Mesothelial cell of epicardium (in vitro differentiated cells): ENCODE measurements around the gene SPSB2. TPM values are rescaled to one million over a fixed set of nuclear protein-coding genes. Genes with fewer than 3 reads are reported as not detected.
"Not testable (repeated sequence)": the region's sequence is repeated elsewhere in the genome, so short reads cannot be mapped to it uniquely, and the experiment has no call there.

ENCODE experiments used
- DNase-seq, 2 experiments: peaks; one replicate each; pipeline ENCODE4 v3.0.0; 2021; ENCODE audit warnings: low spot score in 2 of 2; ENCODE audit not compliant: unreplicated experiment in 2 of 2
- H3K27ac Mint-ChIP-seq: 2 replicates; pipeline ENCODE4 v1.8.0; 2021; ENCODE audit warnings: mixed read lengths
- H3K27me3 Mint-ChIP-seq: 2 replicates; pipeline ENCODE4 v1.8.0; 2021; ENCODE audit warnings: low read depth, mixed read lengths
- H3K36me3 Mint-ChIP-seq: 2 replicates; pipeline ENCODE4 v1.8.0; 2021; ENCODE audit warnings: mixed read lengths
- H3K4me1 Mint-ChIP-seq: 2 replicates; pipeline ENCODE4 v1.8.0; 2021; ENCODE audit warnings: mixed read lengths
- H3K4me3 Mint-ChIP-seq: 2 replicates; pipeline ENCODE4 v1.8.0; 2021; ENCODE audit warnings: mild to moderate bottlenecking, moderate library complexity, mixed read lengths
- H3K9me3 Mint-ChIP-seq: 2 replicates; pipeline ENCODE4 v1.8.0; 2021; ENCODE audit warnings: mixed read lengths
- CTCF ChIP-seq: fragments of 200-600 bp; sonication (generic); IDR thresholded peaks from one replicate; pipeline ENCODE4 v1.5.0; 2021; ENCODE audit warnings: antibody characterized with exemption; ENCODE audit not compliant: unreplicated experiment
- total RNA-seq: library from RNA; stranded (reverse); gene quantifications from 3 replicates; pipeline ENCODE4 v1.2.1, GENCODE V29; 2021

The SPSB2 gene
- total RNA-seq, 1 donor from 2014 or later: 2.9 TPM

- no peak for TF ChIP-seq CTCF
- DNase-seq: no peak
- H3K27me3 Mint-ChIP-seq: no peaks in the 10 kb centered on the region
- peak overlapping the region; percentile 96 for H3K27ac Mint-ChIP-seq
- peaks cover 11% of the 10 kb centered on the region for H3K4me1 Mint-ChIP-seq
- H3K4me3 Mint-ChIP-seq: peak overlapping the region; percentile 70
- no peaks in the 10 kb centered on the region for H3K9me3 Mint-ChIP-seq
- H3K36me3 Mint-ChIP-seq: no peaks in the 10 kb centered on the region
These were observed 18.5 kb upstream of the SPSB2 start for GRCh38 chr12:6891646-6892001.

GRCh38 chr12:6890789-6891645, 17.9 kb upstream of the SPSB2 start:
- peak; percentile 83 for TF ChIP-seq CTCF
- H3K36me3 Mint-ChIP-seq: no peaks in the 10 kb centered on the region
- no peaks in the 10 kb centered on the region for H3K9me3 Mint-ChIP-seq
- peaks cover 14% of the 10 kb centered on the region for H3K4me1 Mint-ChIP-seq
- no peaks in the 10 kb centered on the region for H3K27me3 Mint-ChIP-seq
- peak overlapping the region; percentile 70 for H3K4me3 Mint-ChIP-seq
- DNase-seq: peak; percentile 99 to 100
- peak overlapping the region; percentile 96 for H3K27ac Mint-ChIP-seq

- Mint-ChIP-seq H3K27ac (peak overlapping the region; percentile 96), H3K4me3 (peak overlapping the region; percentile 70), H3K4me1 (peaks cover 20% of the 10 kb centered on the region)
- not testable (repeated sequence) for DNase-seq, H3K27me3 Mint-ChIP-seq, H3K36me3 Mint-ChIP-seq, H3K9me3 Mint-ChIP-seq
These were observed 16.9 kb upstream of the SPSB2 start for GRCh38 chr12:6889775-6890573.

- H3K4me1 Mint-ChIP-seq: peaks cover 20% of the 10 kb centered on the region
- DNase-seq, H3K9me3 Mint-ChIP-seq, H3K36me3 Mint-ChIP-seq, H3K27ac Mint-ChIP-seq, H3K4me3 Mint-ChIP-seq, H3K27me3 Mint-ChIP-seq: not testable (repeated sequence)
These were observed 15.7 kb upstream of the SPSB2 start for GRCh38 chr12:6888794-6889193.

- Mint-ChIP-seq H3K9me3 (no peaks in the 10 kb centered on the region), H3K4me1 (peaks cover 20% of the 10 kb centered on the region), H3K27ac (no peak overlapping the region), H3K36me3 (no peaks in the 10 kb centered on the region), H3K27me3 (no peaks in the 10 kb centered on the region), H3K4me3 (no peak overlapping the region)
- TF ChIP-seq CTCF: no peak
- no peak for DNase-seq
These were observed 15.3 kb upstream of the SPSB2 start for GRCh38 chr12:6888360-6888759.

GRCh38 chr12:6887460-6887859, 14.4 kb upstream of the SPSB2 start:
- H3K27ac Mint-ChIP-seq: no peak overlapping the region
- no peak for TF ChIP-seq CTCF
- no peaks in the 10 kb centered on the region for H3K9me3 Mint-ChIP-seq
- DNase-seq: no peak
- peaks cover 20% of the 10 kb centered on the region for H3K4me1 Mint-ChIP-seq
- no peaks in the 10 kb centered on the region for H3K27me3 Mint-ChIP-seq
- no peak overlapping the region for H3K4me3 Mint-ChIP-seq
- no peaks in the 10 kb centered on the region for H3K36me3 Mint-ChIP-seq

- not testable (repeated sequence) for DNase-seq, H3K4me3 Mint-ChIP-seq, H3K27me3 Mint-ChIP-seq, H3K9me3 Mint-ChIP-seq, H3K36me3 Mint-ChIP-seq
- Mint-ChIP-seq H3K4me1 (peaks cover 17% of the 10 kb centered on the region), H3K27ac (peak overlapping the region; percentile 86)
These were observed 13.3 kb upstream of the SPSB2 start for GRCh38 chr12:6886206-6886999.
